K562 (cell line): ENCODE results near the gene MUC22. TPM values are rescaled to one million over a fixed set of nuclear protein-coding genes. Genes with fewer than 3 reads are reported as not detected.

Experiments
- ATAC-seq: fragments of 200-7000 bp; cut with Tn5 transposase; 3 replicates; pipeline ENCODE4 v1.9.1; 2020; ENCODE audit warnings: moderate library complexity
- BruUV-seq: library from RNA; stranded (reverse); fragments of 400-500 nt; replicated peaks from 2 replicates; lab custom pipeline; 2021; lab: Mats Ljungman, UMichigan
- CTCF ChIA-PET: fragments of 300-600 bp; formaldehyde crosslinking; extraction: SDS; loops from one replicate; lab custom pipeline; 2021; ENCODE audit warnings: low intra/inter-chr PET ratio; lab: Yijun Ruan, JAX
- POLR2A ChIA-PET: fragments of 300-600, 350-650 bp; sonication (Branson Sonifier 250); formaldehyde crosslinking; extraction: SDS; loops from one replicate; lab custom pipeline; 2021; ENCODE audit warnings: antibody characterized with exemption, inconsistent platforms; lab: Yijun Ruan, JAX
- DNase-seq, 4 experiments: peaks; one replicate each; pipeline versions ENCODE4 v3.0.0 to v3.0.0-alpha.2; 2011 to 2018; ENCODE audit warnings: low spot score in 3 of 4, mixed read lengths in 3 of 4; ENCODE audit errors: extremely low read depth in 1 of 4
- FAIRE-seq: peaks from 2 replicates; lab custom pipeline; 2011; peaks lifted over from hg19 to GRCh38; lab: Jason Lieb, UNC
- H2AFZ ChIP-seq: 2 replicates; pipeline ENCODE4 v1.6.0; 2011; ENCODE audit warnings: low read depth, low read length, control low read depth, inconsistent platforms
- H3K27ac ChIP-seq: fragments of 200-600 bp; 3 replicates; pipeline ENCODE4 v1.8.0; 2011; ENCODE audit warnings: low read depth, mild to moderate bottlenecking, control low read depth, inconsistent platforms, low read length, moderate library complexity, mixed read lengths; ENCODE audit errors: extremely low read depth
- H3K27me3 ChIP-seq, 2 experiments: fragments of 300-600 bp in 1 of 2; 2 replicates in 1 of 2; 3 replicates in 1 of 2; pipeline versions ENCODE4 v1.6.0 to v1.8.0; 2011; ENCODE audit warnings: inconsistent platforms in 2 of 2, low read length in 2 of 2, mild to moderate bottlenecking in 1 of 2, mixed read lengths in 1 of 2, moderate library complexity in 1 of 2; ENCODE audit not compliant: control insufficient read depth in 2 of 2, insufficient read depth in 2 of 2
- H3K36me3 ChIP-seq: fragments of 300-600 bp; 3 replicates; pipeline ENCODE4 v1.8.0; 2011; ENCODE audit warnings: mild to moderate bottlenecking, low read length, inconsistent platforms; ENCODE audit not compliant: control insufficient read depth, insufficient read depth
- H3K4me1 ChIP-seq, 2 experiments: fragments of 200-600 bp in 1 of 2; replicated peaks in 1 of 2; 2 replicates in 1 of 2; 3 replicates in 1 of 2; pipeline versions ENCODE4 v1.5.1 to v1.8.0; 2011; ENCODE audit warnings: inconsistent platforms in 2 of 2, low read length in 2 of 2, mild to moderate bottlenecking in 1 of 2, mixed read lengths in 1 of 2, moderate library complexity in 1 of 2; ENCODE audit not compliant: control insufficient read depth in 2 of 2, insufficient read depth in 2 of 2
- H3K4me2 ChIP-seq: 2 replicates; pipeline ENCODE4 v1.6.1; 2011; ENCODE audit warnings: low read length, control low read depth, inconsistent platforms, mixed read lengths; ENCODE audit not compliant: insufficient read depth
- H3K4me3 ChIP-seq: fragments of 200-600 bp; sonication (generic), shearing (Covaris generic); 2 replicates; pipeline ENCODE4 v1.5.1; 2016; ENCODE audit warnings: control low read depth, inconsistent platforms
- H3K79me2 ChIP-seq: fragments of 200-600 bp; 3 replicates; pipeline ENCODE4 v1.8.0; 2011; ENCODE audit warnings: low read length, inconsistent platforms; ENCODE audit not compliant: control insufficient read depth, insufficient read depth
- H3K9ac ChIP-seq, 2 experiments: 2 replicates each; pipeline versions ENCODE4 v1.6.0 to v1.6.1; 2011; ENCODE audit warnings: low read depth in 2 of 2, low read length in 2 of 2, control low read depth in 1 of 2, inconsistent platforms in 1 of 2, mild to moderate bottlenecking in 1 of 2, mixed read lengths in 1 of 2; ENCODE audit not compliant: insufficient read depth in 1 of 2
- H3K9me1 ChIP-seq: one replicate; pipeline ENCODE4 v1.6.0; 2011; ENCODE audit warnings: inconsistent platforms, mild to moderate bottlenecking, low read length, moderate library complexity; ENCODE audit not compliant: control insufficient read depth, insufficient read depth
- H3K9me3 ChIP-seq: replicated peaks from 2 replicates; pipeline ENCODE4 v1.5.1; 2011; ENCODE audit warnings: low read depth, low read length, inconsistent platforms; ENCODE audit not compliant: control insufficient read depth, insufficient read depth
- H4K20me1 ChIP-seq: replicated peaks from 2 replicates; pipeline ENCODE4 v1.6.1; 2011; ENCODE audit warnings: low read length, inconsistent platforms, mixed read lengths; ENCODE audit not compliant: control insufficient read depth, insufficient read depth
- ASH1L ChIP-seq: fragments of 450-650 bp; IDR thresholded peaks from 2 replicates; pipeline ENCODE4 v1.6.1; 2018; ENCODE audit warnings: borderline replicate concordance, mild to moderate bottlenecking, low read depth; ENCODE audit not compliant: partially characterized antibody
- CREM ChIP-seq: IDR thresholded peaks from 2 replicates; pipeline ENCODE4 v1.6.1; 2014; ENCODE audit warnings: antibody characterized with exemption, low read depth
- GTF2A2 ChIP-seq: IDR thresholded peaks from 2 replicates; pipeline ENCODE4 v1.6.1; 2016; ENCODE audit warnings: mild to moderate bottlenecking, missing genetic modification characterization, missing compliant biosample characterization
- HDAC2 ChIP-seq: fragments of 450-650 bp; IDR thresholded peaks from 2 replicates; pipeline ENCODE4 v1.6.1; 2016; ENCODE audit warnings: mild to moderate bottlenecking
- HIVEP1 ChIP-seq: fragments of 250-450 bp; sonication (Bioruptor Pico); IDR thresholded peaks from 2 replicates; pipeline ENCODE4 v1.4.0; 2020; ENCODE audit warnings: mild to moderate bottlenecking
- ILK ChIP-seq: fragments of 450-650 bp; IDR thresholded peaks from 2 replicates; pipeline ENCODE4 v1.6.1; 2016; ENCODE audit warnings: missing genetic modification characterization, low read depth, mild to moderate bottlenecking, missing compliant biosample characterization, moderate library complexity, borderline replicate concordance
- KHSRP ChIP-seq: fragments of 450-650 bp; IDR thresholded peaks from 2 replicates; pipeline ENCODE4 v1.6.1; 2017
- RBFOX2 ChIP-seq: fragments of 200-400 bp; formaldehyde crosslinking; IDR thresholded peaks from 2 replicates; pipeline ENCODE4 v1.6.1; 2017; ENCODE audit warnings: low read depth, mild to moderate bottlenecking, low read length, moderate library complexity
- RBM34 ChIP-seq: fragments of 200-400 bp; formaldehyde crosslinking; IDR thresholded peaks from 2 replicates; pipeline ENCODE4 v1.6.1; 2018; ENCODE audit warnings: low read length, borderline replicate concordance; ENCODE audit not compliant: insufficient read depth
- SMAD2 ChIP-seq: fragments of 150-350 bp; IDR thresholded peaks from 2 replicates; pipeline ENCODE4 v1.6.1; 2014; ENCODE audit warnings: low read depth, mild to moderate bottlenecking, low read length
- SNRNP70 ChIP-seq: fragments of 200-400 bp; formaldehyde crosslinking; optimal IDR thresholded peaks from 2 replicates; pipeline ENCODE3; 2017; ENCODE audit warnings: low read depth, low read length
- SREBF1 ChIP-seq: fragments of 150-350 bp; IDR thresholded peaks from 2 replicates; pipeline ENCODE4 v1.6.1; 2014; ENCODE audit warnings: antibody characterized with exemption, low read depth, low read length, borderline replicate concordance
- STAT5A ChIP-seq: IDR thresholded peaks from 2 replicates; pipeline ENCODE4 v1.6.1; 2012; ENCODE audit warnings: low read length, inconsistent platforms, borderline replicate concordance
- ZFPM2 ChIP-seq: fragments of 250-450 bp; sonication (Bioruptor Pico); IDR thresholded peaks from 2 replicates; pipeline ENCODE4 v1.5.1; 2022; ENCODE audit warnings: mild to moderate bottlenecking
- ZNF274 ChIP-seq: IDR thresholded peaks from 2 replicates; pipeline ENCODE4 v1.6.1; 2011; ENCODE audit warnings: low read depth, mild to moderate bottlenecking, low read length, moderate library complexity, borderline replicate concordance
- ZNF584 ChIP-seq: fragments of 200-800 bp; sonication (Bioruptor generic); IDR thresholded peaks from 2 replicates; pipeline ENCODE4 v1.6.1; 2016; ENCODE audit warnings: low read depth, mild to moderate bottlenecking, missing genetic modification characterization, missing compliant biosample characterization
- WGBS: fragments of 100-300 bp; shearing (Covaris generic); methylation state at CpG from one replicate; pipeline ENCODE4 v1.1.6; 2016; ENCODE audit warnings: low coverage, mixed read lengths; ENCODE audit not compliant: insufficient coverage; ENCODE audit errors: missing lambda C conversion rate; 5-methylcytosine and 5-hydroxymethylcytosine counted together
- in situ Hi-C: fragments of 300-500 bp; cut with MboI; formaldehyde crosslinking; loops from 4 replicates; pipeline ENCODE4 v1.15.0; 2018; ENCODE audit warnings: inconsistent platforms, mixed read lengths
- intact Hi-C: fragments of 100-400 bp; cut with micrococcal nuclease; formaldehyde crosslinking; loops from 2 replicates; pipeline ENCODE4 v1.14.2; 2022
- polyA plus RNA-seq, 8 experiments: library from polyadenylated mRNA; depleted of rRNA in 4 of 8; stranded (reverse) in 5 of 8; unstranded in 3 of 8; fragments of >200 nt; fragmentation: Nextera tagmentation in 2 of 8; fragmentation: Illumina TruSeq in 1 of 8; extraction: Ambion mirVana in 2 of 8; extraction: Trizol in 1 of 8; gene quantifications; 2 replicates each; pipeline versions ENCODE4 v1.2.1 to v1.2.3, GENCODE V29; 2011 to 2014; ENCODE audit warnings: inconsistent platforms in 1 of 8, missing spikeins in 1 of 8
- total RNA-seq, 7 experiments: library from RNA; depleted of rRNA in 6 of 7; stranded (reverse); fragments of >200 nt in 6 of 7; fragmentation: Illumina TruSeq in 2 of 7; extraction: Trizol in 2 of 7; gene quantifications; 2 replicates each; pipeline versions ENCODE4 v1.2.1 to v1.2.3, GENCODE V29; 2011 to 2021; ENCODE audit warnings: low replicate concordance in 1 of 7

The MUC22 gene
- total and polyA plus RNA-seq, 9 of the 15 experiments (the other 6 are each of a cell fraction or from before 2014, with no cell fraction given), result 0.01 to 0.03 TPM; not detected in 7

- Histone ChIP-seq H3K79me2 (no peaks in the 10 kb centered on the region), H3K4me1 (no peaks in the 10 kb centered on the region), H2AFZ (no peak overlapping the region), H3K27ac (no peak overlapping the region)
- no TSS peak for BruUV-seq
- under 1% methylated on average over 7 of the region's 7 CpGs for WGBS
- TF ChIP-seq HDAC2 (no peak), CREM (no peak), ZNF274 (no peak), SMAD2 (no peak), ZNF584 (CRISPR knock-in tag) (no peak), RBFOX2 (no peak), SNRNP70 (no peak), RBM34 (no peak), STAT5A (no peak), GTF2A2 (tag) (no peak), SREBF1 (no peak), HIVEP1 (CRISPR knock-in tag) (no peak), ZFPM2 (no peak), ILK (tag) (no peak), ASH1L (no peak), KHSRP (no peak)
- TF ChIP-seq, all 486 proteins: peak for 0
- in situ Hi-C loops (no loop called here), intact Hi-C loops (no loop called here)
- no peaks in the 10 kb centered on the region for H3K36me3 ChIP-seq
- no peak for ATAC-seq
- H3K4me2 ChIP-seq, result no peak overlapping the region
- no peak for FAIRE-seq
- H3K9ac ChIP-seq, result no peak overlapping the region
- DNase-seq, result no peak
- ChIA-PET POLR2A (interaction anchor here (0.6 kb wide), 1 partner anchor 39 kb away, joined by 3 read pairs; no protein-coding TSS in a partner anchor), CTCF (no interaction called here)
- no peak overlapping the region for H3K4me3 ChIP-seq
- no peaks in the 10 kb centered on the region for H3K9me1 ChIP-seq
- no peaks in the 10 kb centered on the region for H4K20me1 ChIP-seq
- peaks cover 54 to 70% of the 10 kb centered on the region in 2 experiments for H3K27me3 ChIP-seq
- H3K9me3 ChIP-seq, result no peaks in the 10 kb centered on the region
Measured at GRCh38 chr6:31037169-31037568, 26.9 kb downstream of the MUC22 start.
